GM23338 (cell line): ENCODE data around the gene VSIG8. TPM values are rescaled to one million over a fixed set of nuclear protein-coding genes. Genes with fewer than 3 reads are reported as not detected.

ENCODE experiments used
- ATAC-seq: fragments of 200-7000 bp; cut with Tn5 transposase; 3 replicates; pipeline ENCODE4 v1.9.1; 2020
- DNase-seq: peaks from one replicate; pipeline ENCODE4 v3.0.0-alpha.2; 2015; ENCODE audit warnings: low spot score
- H2AFZ ChIP-seq: fragments of 200-600 bp; sonication (generic); 2 replicates; pipeline ENCODE4 v1.8.0; 2016; ENCODE audit warnings: antibody characterized with exemption, mild to moderate bottlenecking, moderate library complexity
- H3F3A ChIP-seq: fragments of 200-600 bp; sonication (generic); replicated peaks from 2 replicates; pipeline ENCODE4 v1.8.0; 2017; ENCODE audit warnings: antibody characterized with exemption, mixed run types, low read depth
- H3K27ac ChIP-seq: fragments of 200-600 bp; sonication (generic); 2 replicates; pipeline ENCODE4 v1.6.1; 2016; ENCODE audit warnings: low read depth
- H3K27me3 ChIP-seq: fragments of 200-600 bp; sonication (generic); 2 replicates; pipeline ENCODE4 v1.8.0; 2016; ENCODE audit warnings: mild to moderate bottlenecking, mixed run types, moderate library complexity; ENCODE audit not compliant: insufficient read depth
- H3K36me3 ChIP-seq: fragments of 200-600 bp; sonication (generic); 2 replicates; pipeline ENCODE4 v1.8.0; 2016; ENCODE audit warnings: mild to moderate bottlenecking; ENCODE audit not compliant: insufficient read depth
- H3K4me1 ChIP-seq: fragments of 200-600 bp; sonication (generic); 2 replicates; pipeline ENCODE4 v1.8.0; 2016; ENCODE audit warnings: mild to moderate bottlenecking, moderate library complexity; ENCODE audit not compliant: insufficient read depth
- H3K4me2 ChIP-seq: fragments of 200-600 bp; sonication (generic); 2 replicates; pipeline ENCODE4 v1.7.1; 2017; ENCODE audit warnings: mixed run types
- H3K4me3 ChIP-seq: fragments of 200-600 bp; sonication (generic); 2 replicates; pipeline ENCODE4 v1.6.1; 2016; ENCODE audit warnings: mixed run types
- H3K79me2 ChIP-seq: fragments of 200-600 bp; sonication (generic); replicated peaks from 2 replicates; pipeline ENCODE4 v1.8.0; 2017; ENCODE audit warnings: mild to moderate bottlenecking; ENCODE audit not compliant: insufficient read depth
- H3K9me2 ChIP-seq: fragments of 200-600 bp; sonication (generic); 2 replicates; pipeline ENCODE4 v1.8.0; 2017; ENCODE audit not compliant: insufficient read depth
- H4K20me1 ChIP-seq: fragments of 200-600 bp; sonication (generic); replicated peaks from 2 replicates; pipeline ENCODE4 v1.8.0; 2017; ENCODE audit warnings: mild to moderate bottlenecking; ENCODE audit not compliant: insufficient read depth
- H3K27ac Mint-ChIP-seq: 2 replicates; pipeline ENCODE4 v1.8.0; 2020; ENCODE audit warnings: inconsistent platforms, mild to moderate bottlenecking, moderate library complexity, mixed read lengths
- H3K27me3 Mint-ChIP-seq: 3 replicates; pipeline ENCODE4 v1.8.0; 2022; ENCODE audit warnings: low read depth, mild to moderate bottlenecking, moderate library complexity, mixed read lengths, inconsistent platforms; ENCODE audit not compliant: insufficient read depth, poor library complexity
- H3K36me3 Mint-ChIP-seq: 3 replicates; pipeline ENCODE4 v1.8.0; 2021; ENCODE audit warnings: low read depth, mild to moderate bottlenecking, inconsistent platforms, moderate library complexity, mixed read lengths
- H3K4me1 Mint-ChIP-seq: 3 replicates; pipeline ENCODE4 v1.8.0; 2020; ENCODE audit warnings: mild to moderate bottlenecking, inconsistent platforms, mixed read lengths
- H3K4me3 Mint-ChIP-seq: 3 replicates; pipeline ENCODE4 v1.8.0; 2021; ENCODE audit warnings: moderate library complexity, mild to moderate bottlenecking, inconsistent platforms, mixed read lengths
- H3K9me3 Mint-ChIP-seq: 3 replicates; pipeline ENCODE4 v1.8.0; 2020; ENCODE audit warnings: moderate library complexity, mild to moderate bottlenecking, inconsistent platforms, mixed read lengths
- EZH2phosphoT487 ChIP-seq: fragments of 200-600 bp; sonication (generic); IDR thresholded peaks from one replicate; pipeline ENCODE4 v1.8.1; 2018; ENCODE audit warnings: antibody characterized with exemption; ENCODE audit not compliant: unreplicated experiment
- JUNB ChIP-seq: IDR thresholded peaks from one replicate; pipeline ENCODE4 v1.6.1; 2016; ENCODE audit warnings: antibody characterized with exemption; ENCODE audit not compliant: unreplicated experiment
- REST ChIP-seq: IDR thresholded peaks from one replicate; pipeline ENCODE4 v1.6.1; 2018; ENCODE audit warnings: antibody characterized with exemption; ENCODE audit not compliant: unreplicated experiment
- ZNF331 ChIP-seq: fragments of 250-450 bp; sonication (Bioruptor Pico); IDR thresholded peaks from 2 replicates; pipeline ENCODE4 v1.5.0; 2020; ENCODE audit warnings: low read depth, mild to moderate bottlenecking, moderate library complexity
- polyA plus RNA-seq: library from polyadenylated mRNA; unstranded; fragments of >200 nt; fragmentation: Nextera tagmentation; extraction: Ambion mirVana; gene quantifications from 2 replicates; pipeline ENCODE4 v1.2.1, GENCODE V29; 2016
- total RNA-seq: library from RNA; depleted of rRNA; stranded (reverse); fragments of >200 nt; shearing (Covaris generic); gene quantifications from 2 replicates; pipeline ENCODE4 v1.2.3, GENCODE V29; 2014
- TF ChIP-seq, protein P1 (sequence below): fragments of 250-450 bp; sonication (Bioruptor Pico); IDR thresholded peaks from 2 replicates; pipeline ENCODE4 v1.5.0; 2020; ENCODE audit warnings: mild to moderate bottlenecking, moderate library complexity
- TF ChIP-seq, protein P2 (sequence below): IDR thresholded peaks from 2 replicates; pipeline ENCODE4 v1.6.1; 2016; ENCODE audit warnings: antibody characterized with exemption

VSIG8 gene
- total and polyA plus RNA-seq, 2 experiments from 2014 or later, result not detected

DNA sequence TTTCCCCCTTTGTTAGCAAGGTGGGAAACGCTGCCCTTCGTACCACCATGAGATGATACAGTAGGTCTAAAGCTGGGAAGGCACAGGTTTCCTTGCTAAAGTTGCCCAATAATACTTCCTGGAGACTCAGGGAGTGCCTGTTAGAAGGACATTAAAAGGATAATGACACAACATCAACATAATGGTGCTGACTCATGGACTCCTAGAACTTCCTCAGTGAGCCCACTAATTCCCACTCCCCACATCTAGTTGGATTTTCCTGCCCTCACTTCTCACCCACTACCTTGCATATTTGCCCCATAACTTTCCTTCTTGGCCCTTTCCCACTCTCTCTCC lies 20.0 kb upstream of the VSIG8 start:
- H3K79me2 ChIP-seq, result no peaks in the 10 kb centered on the region
- no peak overlapping the region for H3K27ac ChIP-seq
- H3K4me3 ChIP-seq, result no peak overlapping the region
- H3K36me3 ChIP-seq, result no peaks in the 10 kb centered on the region
- Mint-ChIP-seq H3K27ac (no peak overlapping the region), H3K4me3 (no peak overlapping the region), H3K9me3 (no peaks in the 10 kb centered on the region), H3K4me1 (no peaks in the 10 kb centered on the region), H3K27me3 (no peaks in the 10 kb centered on the region), H3K36me3 (no peaks in the 10 kb centered on the region)
- ATAC-seq (no peak), DNase-seq (no peak)
- no peaks in the 10 kb centered on the region for H3F3A ChIP-seq
- H3K9me2 ChIP-seq, result no peaks in the 10 kb centered on the region
- H4K20me1 ChIP-seq, result no peaks in the 10 kb centered on the region
- TF ChIP-seq, protein P1, sequence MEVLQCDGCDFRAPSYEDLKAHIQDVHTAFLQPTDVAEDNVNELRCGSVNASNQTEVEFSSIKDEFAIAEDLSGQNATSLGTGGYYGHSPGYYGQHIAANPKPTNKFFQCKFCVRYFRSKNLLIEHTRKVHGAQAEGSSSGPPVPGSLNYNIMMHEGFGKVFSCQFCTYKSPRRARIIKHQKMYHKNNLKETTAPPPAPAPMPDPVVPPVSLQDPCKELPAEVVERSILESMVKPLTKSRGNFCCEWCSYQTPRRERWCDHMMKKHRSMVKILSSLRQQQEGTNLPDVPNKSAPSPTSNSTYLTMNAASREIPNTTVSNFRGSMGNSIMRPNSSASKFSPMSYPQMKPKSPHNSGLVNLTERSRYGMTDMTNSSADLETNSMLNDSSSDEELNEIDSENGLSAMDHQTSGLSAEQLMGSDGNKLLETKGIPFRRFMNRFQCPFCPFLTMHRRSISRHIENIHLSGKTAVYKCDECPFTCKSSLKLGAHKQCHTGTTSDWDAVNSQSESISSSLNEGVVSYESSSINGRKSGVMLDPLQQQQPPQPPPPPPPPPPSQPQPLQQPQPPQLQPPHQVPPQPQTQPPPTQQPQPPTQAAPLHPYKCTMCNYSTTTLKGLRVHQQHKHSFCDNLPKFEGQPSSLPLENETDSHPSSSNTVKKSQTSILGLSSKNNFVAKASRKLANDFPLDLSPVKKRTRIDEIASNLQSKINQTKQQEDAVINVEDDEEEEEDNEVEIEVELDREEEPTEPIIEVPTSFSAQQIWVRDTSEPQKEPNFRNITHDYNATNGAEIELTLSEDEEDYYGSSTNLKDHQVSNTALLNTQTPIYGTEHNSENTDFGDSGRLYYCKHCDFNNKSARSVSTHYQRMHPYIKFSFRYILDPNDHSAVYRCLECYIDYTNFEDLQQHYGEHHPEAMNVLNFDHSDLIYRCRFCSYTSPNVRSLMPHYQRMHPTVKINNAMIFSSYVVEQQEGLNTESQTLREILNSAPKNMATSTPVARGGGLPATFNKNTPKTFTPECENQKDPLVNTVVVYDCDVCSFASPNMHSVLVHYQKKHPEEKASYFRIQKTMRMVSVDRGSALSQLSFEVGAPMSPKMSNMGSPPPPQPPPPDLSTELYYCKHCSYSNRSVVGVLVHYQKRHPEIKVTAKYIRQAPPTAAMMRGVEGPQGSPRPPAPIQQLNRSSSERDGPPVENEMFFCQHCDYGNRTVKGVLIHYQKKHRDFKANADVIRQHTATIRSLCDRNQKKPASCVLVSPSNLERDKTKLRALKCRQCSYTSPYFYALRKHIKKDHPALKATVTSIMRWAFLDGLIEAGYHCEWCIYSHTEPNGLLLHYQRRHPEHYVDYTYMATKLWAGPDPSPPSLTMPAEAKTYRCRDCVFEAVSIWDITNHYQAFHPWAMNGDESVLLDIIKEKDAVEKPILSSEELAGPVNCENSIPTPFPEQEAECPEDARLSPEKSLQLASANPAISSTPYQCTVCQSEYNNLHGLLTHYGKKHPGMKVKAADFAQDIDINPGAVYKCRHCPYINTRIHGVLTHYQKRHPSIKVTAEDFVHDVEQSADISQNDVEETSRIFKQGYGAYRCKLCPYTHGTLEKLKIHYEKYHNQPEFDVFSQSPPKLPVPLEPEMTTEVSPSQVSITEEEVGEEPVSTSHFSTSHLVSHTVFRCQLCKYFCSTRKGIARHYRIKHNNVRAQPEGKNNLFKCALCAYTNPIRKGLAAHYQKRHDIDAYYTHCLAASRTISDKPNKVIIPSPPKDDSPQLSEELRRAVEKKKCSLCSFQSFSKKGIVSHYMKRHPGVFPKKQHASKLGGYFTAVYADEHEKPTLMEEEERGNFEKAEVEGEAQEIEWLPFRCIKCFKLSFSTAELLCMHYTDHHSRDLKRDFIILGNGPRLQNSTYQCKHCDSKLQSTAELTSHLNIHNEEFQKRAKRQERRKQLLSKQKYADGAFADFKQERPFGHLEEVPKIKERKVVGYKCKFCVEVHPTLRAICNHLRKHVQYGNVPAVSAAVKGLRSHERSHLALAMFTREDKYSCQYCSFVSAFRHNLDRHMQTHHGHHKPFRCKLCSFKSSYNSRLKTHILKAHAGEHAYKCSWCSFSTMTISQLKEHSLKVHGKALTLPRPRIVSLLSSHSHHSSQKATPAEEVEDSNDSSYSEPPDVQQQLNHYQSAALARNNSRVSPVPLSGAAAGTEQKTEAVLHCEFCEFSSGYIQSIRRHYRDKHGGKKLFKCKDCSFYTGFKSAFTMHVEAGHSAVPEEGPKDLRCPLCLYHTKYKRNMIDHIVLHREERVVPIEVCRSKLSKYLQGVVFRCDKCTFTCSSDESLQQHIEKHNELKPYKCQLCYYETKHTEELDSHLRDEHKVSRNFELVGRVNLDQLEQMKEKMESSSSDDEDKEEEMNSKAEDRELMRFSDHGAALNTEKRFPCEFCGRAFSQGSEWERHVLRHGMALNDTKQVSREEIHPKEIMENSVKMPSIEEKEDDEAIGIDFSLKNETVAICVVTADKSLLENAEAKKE (CRISPR knock-in tag), result no peak
- no peak for TF ChIP-seq JUNB
- TF ChIP-seq REST, result no peak
- TF ChIP-seq, protein P2, sequence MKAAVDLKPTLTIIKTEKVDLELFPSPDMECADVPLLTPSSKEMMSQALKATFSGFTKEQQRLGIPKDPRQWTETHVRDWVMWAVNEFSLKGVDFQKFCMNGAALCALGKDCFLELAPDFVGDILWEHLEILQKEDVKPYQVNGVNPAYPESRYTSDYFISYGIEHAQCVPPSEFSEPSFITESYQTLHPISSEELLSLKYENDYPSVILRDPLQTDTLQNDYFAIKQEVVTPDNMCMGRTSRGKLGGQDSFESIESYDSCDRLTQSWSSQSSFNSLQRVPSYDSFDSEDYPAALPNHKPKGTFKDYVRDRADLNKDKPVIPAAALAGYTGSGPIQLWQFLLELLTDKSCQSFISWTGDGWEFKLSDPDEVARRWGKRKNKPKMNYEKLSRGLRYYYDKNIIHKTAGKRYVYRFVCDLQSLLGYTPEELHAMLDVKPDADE, result no peak
- no peak for TF ChIP-seq EZH2phosphoT487
- no peak for TF ChIP-seq ZNF331 (CRISPR knock-in tag)
- H3K4me2 ChIP-seq, result no peak overlapping the region
- H3K4me1 ChIP-seq, result peaks cover 5% of the 10 kb centered on the region; the same call in 1 of the 2 replicates
- no peaks in the 10 kb centered on the region for H3K27me3 ChIP-seq
- H2AFZ ChIP-seq, result no peak overlapping the region
